ENCODE measurements around the gene TNFRSF19. TPM values are rescaled to one million over a fixed set of nuclear protein-coding genes. Genes with fewer than 3 reads are reported as not detected.

TNFRSF19 gene
- total RNA-seq, 2 donors from 2014 or later, result 0.82 to 0.90 TPM

- H3K9ac ChIP-seq (ENCODE audit: low read depth in 2 of 2, low read length in 2 of 2), result no peak overlapping the region
- TF ChIP-seq CTCF (IDR thresholded peaks at IDR 0.05), result no peak
- H3K4me3 ChIP-seq, result no peak overlapping the region
- no peak for DNase-seq
- intact Hi-C loops (cut with DNase I), result no loop called here
- H3K4me1 ChIP-seq, result no peaks in the 10 kb centered on the region
- H3K27ac ChIP-seq, result no peak overlapping the region
- H3K36me3 ChIP-seq, result no peaks in the 10 kb centered on the region
- H3K27me3 ChIP-seq, result no peaks in the 10 kb centered on the region
- H3K9me3 ChIP-seq, result no peaks in the 10 kb centered on the region
Measured at GRCh38 chr13:23558675-23559536, 11.3 kb upstream of the TNFRSF19 start.

- no peak overlapping the region for H3K9ac ChIP-seq (ENCODE audit: low read depth in 2 of 2, low read length in 2 of 2)
- intact Hi-C loops (cut with DNase I), result no loop called here
- H3K9me3 ChIP-seq, result no peaks in the 10 kb centered on the region
- no peak overlapping the region for H3K4me3 ChIP-seq
- DNase-seq, result no peak
- no peak overlapping the region for H3K27ac ChIP-seq
- no peaks in the 10 kb centered on the region for H3K36me3 ChIP-seq
- TF ChIP-seq CTCF (IDR thresholded peaks at IDR 0.05), result no peak
- no peaks in the 10 kb centered on the region for H3K4me1 ChIP-seq
- no peaks in the 10 kb centered on the region for H3K27me3 ChIP-seq
Measured at GRCh38 chr13:23560571-23561089, 9.6 kb upstream of the TNFRSF19 start.

- Histone ChIP-seq H3K36me3 (no peaks in the 10 kb centered on the region), H3K27ac (no peak overlapping the region), H3K9me3 (no peaks in the 10 kb centered on the region), H3K4me3 (no peak overlapping the region), H3K4me1 (no peaks in the 10 kb centered on the region), H3K27me3 (no peaks in the 10 kb centered on the region), H3K9ac (ENCODE audit: low read depth in 2 of 2, low read length in 2 of 2) (no peak overlapping the region)
- no peak for DNase-seq
- intact Hi-C loops (cut with DNase I), result no loop called here
- TF ChIP-seq CTCF (IDR thresholded peaks at IDR 0.05), result no peak
Measured at GRCh38 chr13:23561261-23561660, 9.0 kb upstream of the TNFRSF19 start.

GRCh38 chr13:23563085-23563845 is 6.9 kb upstream of the TNFRSF19 start:
- H3K27ac ChIP-seq, result no peak overlapping the region
- H3K4me3 ChIP-seq, result no peak overlapping the region
- intact Hi-C loops (cut with DNase I), result no loop called here
- no peak overlapping the region for H3K9ac ChIP-seq (ENCODE audit: low read depth in 2 of 2, low read length in 2 of 2)
- no peaks in the 10 kb centered on the region for H3K4me1 ChIP-seq
- H3K9me3 ChIP-seq, result no peaks in the 10 kb centered on the region
- DNase-seq, result no peak
- no peaks in the 10 kb centered on the region for H3K36me3 ChIP-seq
- no peaks in the 10 kb centered on the region for H3K27me3 ChIP-seq
- TF ChIP-seq CTCF (IDR thresholded peaks at IDR 0.05), result no peak

GRCh38 chr13:23567906-23568460 is 2.2 kb upstream of the TNFRSF19 start:
- no peaks in the 10 kb centered on the region for H3K27me3 ChIP-seq
- no peak for TF ChIP-seq CTCF (IDR thresholded peaks at IDR 0.05)
- no peak for DNase-seq
- no peaks in the 10 kb centered on the region for H3K9me3 ChIP-seq
- no peaks in the 10 kb centered on the region for H3K36me3 ChIP-seq
- no peak overlapping the region for H3K27ac ChIP-seq
- no peaks in the 10 kb centered on the region for H3K4me1 ChIP-seq
- no peak overlapping the region for H3K9ac ChIP-seq (ENCODE audit: low read depth in 2 of 2, low read length in 2 of 2)
- intact Hi-C loops (cut with DNase I), result no loop called here
- H3K4me3 ChIP-seq, result no peak overlapping the region

All from colonic mucosa (tissue), 4 donors.